Thyroid gland (tissue), 4 donors: ENCODE measurements around the gene TP63. TPM values are rescaled to one million over a fixed set of nuclear protein-coding genes. Genes with fewer than 3 reads are reported as not detected.

Experiments used
- DNase-seq, 2 donors: peaks; one replicate each; pipeline ENCODE4 v3.0.0-alpha.2; 2019
- H3K27ac ChIP-seq, 3 donors: fragments of 200-600 bp; sonication (generic); 1 replicate in 2 of 3; 2 replicates in 1 of 3; pipeline ENCODE4 v1.5.1; 2016 to 2019; ENCODE audit warnings: mild to moderate bottlenecking in 1 of 3, moderate library complexity in 1 of 3
- H3K27me3 ChIP-seq: fragments of 200-600 bp; sonication (generic); one replicate; pipeline ENCODE4 v1.5.1; 2019
- H3K36me3 ChIP-seq, 2 donors: fragments of 200-600 bp; sonication (generic); one replicate each; pipeline ENCODE4 v1.5.1; 2016 to 2019
- H3K4me1 ChIP-seq, 2 donors: fragments of 200-600 bp; sonication (generic); one replicate each; pipeline ENCODE4 v1.5.1; 2017 to 2019
- H3K4me3 ChIP-seq, 3 donors: fragments of 200-600 bp; sonication (generic); replicated peaks in 1 of 3; 1 replicate in 2 of 3; 2 replicates in 1 of 3; pipeline ENCODE4 v1.5.1; 2016; ENCODE audit warnings: mild to moderate bottlenecking in 1 of 3
- H3K9me3 ChIP-seq: fragments of 200-600 bp; sonication (generic); one replicate; pipeline ENCODE4 v1.5.1; 2017
- CTCF ChIP-seq, 6 experiments: fragments of 200-600 bp in 3 of 6; fragments of 450-650 bp in 3 of 6; sonication (generic) in 3 of 6; IDR thresholded peaks; one replicate each; pipeline ENCODE4 v1.5.1; 2016 to 2019; ENCODE audit warnings: antibody characterized with exemption in 6 of 6, mild to moderate bottlenecking in 2 of 6, inconsistent platforms in 1 of 6, moderate library complexity in 1 of 6
- POLR2A ChIP-seq, 2 donors: fragments of 450-650 bp; IDR thresholded peaks; one replicate each; pipeline ENCODE4 v1.6.1; 2017; ENCODE audit warnings: antibody characterized with exemption in 2 of 2, mild to moderate bottlenecking in 2 of 2, moderate library complexity in 1 of 2
- WGBS, 2 donors: methylation state at CpG; one replicate each; pipeline ENCODE4 v1.1.5; 2017; 5-methylcytosine and 5-hydroxymethylcytosine counted together
- intact Hi-C: fragments of 100-400 bp; cut with DNase I; formaldehyde crosslinking; loops from one replicate; pipeline ENCODE4 v1.15.1; 2023
- total RNA-seq, 4 donors: library from RNA; depleted of rRNA; stranded (reverse); fragments of >200 nt; gene quantifications; one replicate each; pipeline ENCODE4 v1.2.3, GENCODE V29; 2016

Gene TP63
- total RNA-seq, 4 donors from 2014 or later: 1.2 to 1.3 TPM; not detected in 2

- intact Hi-C loops: no loop called here
- Histone ChIP-seq H3K27ac (no peak overlapping the region), H3K4me1 (no peaks in the 10 kb centered on the region), H3K9me3 (no peaks in the 10 kb centered on the region), H3K27me3 (no peaks in the 10 kb centered on the region), H3K4me3 (no peak overlapping the region), H3K36me3 (no peaks in the 10 kb centered on the region)
- DNase-seq: no peak
- TF ChIP-seq CTCF (IDR thresholded peaks at IDR 0.05) (no peak), POLR2A (IDR thresholded peaks at IDR 0.05) (no peak)
- 90 to 93% methylated on average over 9 of the region's 9 CpGs for WGBS, 2 donors
These were observed 231.3 kb downstream of the TP63 start for GRCh38 chr3:189862385-189862998.

GRCh38 chr3:189863031-189863430 is 231.8 kb downstream of the TP63 start:
- Histone ChIP-seq H3K27ac (no peak overlapping the region), H3K4me3 (no peak overlapping the region), H3K4me1 (no peaks in the 10 kb centered on the region), H3K9me3 (no peaks in the 10 kb centered on the region), H3K27me3 (no peaks in the 10 kb centered on the region), H3K36me3 (no peaks in the 10 kb centered on the region)
- no peak for TF ChIP-seq POLR2A (IDR thresholded peaks at IDR 0.05)
- TF ChIP-seq CTCF (IDR thresholded peaks at IDR 0.05): no peak
- no peak for DNase-seq
- 64 to 70% methylated on average over 3 of the region's 3 CpGs for WGBS, 2 donors
- intact Hi-C loops: no loop called here

- no peak overlapping the region for H3K4me3 ChIP-seq
- no peaks in the 10 kb centered on the region for H3K27me3 ChIP-seq
- H3K36me3 ChIP-seq: no peaks in the 10 kb centered on the region
- 96 to 97% methylated on average over 3 of the region's 3 CpGs for WGBS, 2 donors
- DNase-seq: no peak
- no peaks in the 10 kb centered on the region for H3K4me1 ChIP-seq
- intact Hi-C loops: no loop called here
- no peak overlapping the region for H3K27ac ChIP-seq
- H3K9me3 ChIP-seq: no peaks in the 10 kb centered on the region
- TF ChIP-seq POLR2A (IDR thresholded peaks at IDR 0.05) (no peak), CTCF (IDR thresholded peaks at IDR 0.05) (no peak)
These were observed 236.9 kb downstream of the TP63 start for GRCh38 chr3:189868061-189868460.

GRCh38 chr3:189869165-189869564 is 238.0 kb downstream of the TP63 start:
- DNase-seq: no peak
- no peak overlapping the region for H3K4me3 ChIP-seq
- 96% methylated on average over 4 of the region's 4 CpGs for WGBS, 2 donors
- no peaks in the 10 kb centered on the region for H3K4me1 ChIP-seq
- no peaks in the 10 kb centered on the region for H3K27me3 ChIP-seq
- intact Hi-C loops: no loop called here
- no peaks in the 10 kb centered on the region for H3K36me3 ChIP-seq
- no peak overlapping the region for H3K27ac ChIP-seq
- H3K9me3 ChIP-seq: no peaks in the 10 kb centered on the region
- TF ChIP-seq CTCF (IDR thresholded peaks at IDR 0.05) (no peak), POLR2A (IDR thresholded peaks at IDR 0.05) (no peak)

- Histone ChIP-seq H3K4me3 (no peak overlapping the region), H3K36me3 (no peaks in the 10 kb centered on the region), H3K4me1 (no peaks in the 10 kb centered on the region), H3K9me3 (no peaks in the 10 kb centered on the region), H3K27ac (no peak overlapping the region), H3K27me3 (no peaks in the 10 kb centered on the region)
- WGBS, 2 donors: 55 to 63% methylated on average over 2 of the region's 2 CpGs
- DNase-seq: no peak
- TF ChIP-seq POLR2A (IDR thresholded peaks at IDR 0.05) (no peak), CTCF (IDR thresholded peaks at IDR 0.05) (no peak)
- intact Hi-C loops: no loop called here
These were observed 240.2 kb downstream of the TP63 start for GRCh38 chr3:189871418-189871817.
